Measurements from ENCODE around the gene ZNF705A. TPM values are rescaled to one million over a fixed set of nuclear protein-coding genes. Genes with fewer than 3 reads are reported as not detected.
"Not testable (repeated sequence)": the region's sequence is repeated elsewhere in the genome, so short reads cannot be mapped to it uniquely, and the experiment has no call there.

Gene ZNF705A
- total RNA-seq, 6 experiments from 2014 or later: not detected

DNA sequence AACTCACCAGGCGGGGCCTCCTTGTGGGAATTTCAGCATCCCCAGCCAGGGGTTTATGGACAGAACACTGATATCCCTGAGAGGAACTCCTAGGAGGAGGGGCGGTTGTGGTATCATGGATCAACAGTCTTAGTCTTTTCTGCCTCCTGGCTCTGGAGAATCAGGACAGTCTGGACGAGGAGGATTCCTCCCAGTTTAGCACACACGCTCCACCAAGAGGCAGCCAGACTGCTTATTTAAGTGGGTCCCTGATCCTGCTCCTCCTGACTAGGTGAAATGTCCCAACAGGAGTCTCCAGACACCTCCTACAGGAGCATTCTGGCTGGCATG, 10.4 kb upstream of the ZNF705A start:
- no CpG with 5 or more reads among the region's 4 CpGs for WGBS (ENCODE audit: insufficient coverage, low coverage, low lambda C conversion rate, missing lambda C conversion rate)
- Histone ChIP-seq H3K9me3 (no peaks in the 10 kb centered on the region), H3K27me3 (no peaks in the 10 kb centered on the region), H3K27ac (no peak overlapping the region), H3K4me1 (no peaks in the 10 kb centered on the region), H3K4me3 (no peak overlapping the region), H3K36me3 (no peaks in the 10 kb centered on the region)
- ATAC-seq (peak in 1 of 4 donors; percentile 20), DNase-seq (no peak)
- TF ChIP-seq POLR2A (IDR thresholded peaks at IDR 0.05) (no peak), CTCF (IDR thresholded peaks at IDR 0.05) (no peak)
- intact Hi-C loops (cut with DNase I): no loop called here

DNA sequence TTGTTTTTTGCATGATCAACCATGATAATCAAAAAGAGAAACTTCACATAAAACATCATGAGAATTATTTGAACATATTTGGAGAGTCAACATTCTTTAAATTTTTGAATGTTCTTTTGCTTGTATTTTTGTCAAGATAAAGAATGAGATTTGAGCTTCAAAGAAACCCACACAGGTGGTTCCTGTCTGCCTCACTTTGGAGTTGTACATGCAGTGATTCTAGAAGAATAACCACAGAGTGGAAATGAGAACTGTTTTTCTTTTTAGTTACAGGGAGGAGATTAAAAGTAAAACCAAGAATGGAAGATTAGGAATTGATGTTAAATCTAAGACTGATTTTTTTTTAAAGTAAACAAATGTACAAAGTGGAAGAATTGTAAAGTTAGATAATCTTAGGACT, 2.3 kb upstream of the ZNF705A start:
- intact Hi-C loops (cut with DNase I): no loop called here
- ATAC-seq (no peak), DNase-seq (no peak)
- TF ChIP-seq POLR2A (IDR thresholded peaks at IDR 0.05) (no peak), CTCF (IDR thresholded peaks at IDR 0.05) (no peak)
- H3K36me3 ChIP-seq: no peaks in the 10 kb centered on the region
- H3K4me1 ChIP-seq: no peaks in the 10 kb centered on the region
- H3K27me3 ChIP-seq: no peaks in the 10 kb centered on the region
- H3K9me3 ChIP-seq: no peaks in the 10 kb centered on the region
- H3K27ac ChIP-seq: no peak overlapping the region
- no peak overlapping the region for H3K4me3 ChIP-seq

- Histone ChIP-seq H3K27ac (no peak overlapping the region), H3K27me3 (no peaks in the 10 kb centered on the region), H3K36me3 (no peaks in the 10 kb centered on the region), H3K4me1 (no peaks in the 10 kb centered on the region), H3K9me3 (no peaks in the 10 kb centered on the region), H3K4me3 (no peak overlapping the region)
- ATAC-seq (no peak), DNase-seq (no peak)
- WGBS (ENCODE audit: insufficient coverage, low coverage, low lambda C conversion rate, missing lambda C conversion rate): 78% methylated on average over 2 of the region's 2 CpGs
- TF ChIP-seq CTCF (IDR thresholded peaks at IDR 0.05) (no peak), POLR2A (IDR thresholded peaks at IDR 0.05) (no peak)
- intact Hi-C loops (cut with DNase I): no loop called here
Observed at GRCh38 chr12:8156416-8156815, 399 bp upstream of the ZNF705A start.

DNA sequence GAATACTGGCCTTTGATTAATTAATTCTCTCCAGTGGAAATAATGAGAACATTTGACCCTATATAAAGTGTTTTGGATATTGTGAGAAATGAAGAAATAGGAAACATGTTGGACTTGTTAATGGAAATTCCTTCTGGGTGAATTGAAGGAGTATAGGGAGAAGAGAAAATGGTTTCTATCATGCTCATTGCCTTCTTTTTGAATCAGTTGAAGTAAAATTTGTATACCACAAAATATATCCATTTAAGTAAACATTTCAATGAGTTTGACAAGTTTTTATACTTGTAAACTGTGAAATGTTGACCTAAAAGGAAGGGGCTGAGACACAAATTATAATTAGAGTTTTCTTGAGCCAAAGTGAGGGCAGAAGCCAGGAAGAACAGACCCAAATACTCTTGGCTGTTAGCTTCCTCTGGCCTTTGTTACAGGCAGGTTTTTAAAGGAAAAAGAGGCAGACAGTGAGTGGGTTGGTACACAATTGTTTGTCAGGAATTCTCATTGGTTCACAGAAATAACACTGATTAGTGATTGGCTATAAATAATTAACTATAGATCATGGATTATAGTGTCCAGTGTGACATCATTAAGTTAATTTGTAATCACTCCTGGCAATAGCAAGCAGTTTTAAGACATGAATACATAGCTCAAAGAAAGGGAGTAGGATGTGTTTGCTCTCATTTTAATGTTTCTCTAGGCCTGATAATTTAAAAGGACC, 826 bp downstream of the ZNF705A start:
- intact Hi-C loops (cut with DNase I): no loop called here
- Histone ChIP-seq H3K4me3 (no peak overlapping the region), H3K36me3 (no peaks in the 10 kb centered on the region), H3K9me3 (no peaks in the 10 kb centered on the region), H3K27ac (no peak overlapping the region), H3K27me3 (no peaks in the 10 kb centered on the region), H3K4me1 (no peaks in the 10 kb centered on the region)
- TF ChIP-seq CTCF (IDR thresholded peaks at IDR 0.05) (no peak), POLR2A (IDR thresholded peaks at IDR 0.05) (no peak)
- ATAC-seq (peak in 1 of 4 donors; percentile 27), DNase-seq (no peak)

- H3K4me3 ChIP-seq; intact Hi-C loops (cut with DNase I); H3K27me3 ChIP-seq; DNase-seq; H3K27ac ChIP-seq; H3K4me1 ChIP-seq; ATAC-seq; H3K9me3 ChIP-seq; H3K36me3 ChIP-seq: not testable (repeated sequence)
- WGBS (ENCODE audit: insufficient coverage, low coverage, low lambda C conversion rate, missing lambda C conversion rate): 56% methylated on average over 2 of the region's 2 CpGs
Observed at GRCh38 chr12:8172911-8173310, 16.1 kb downstream of the ZNF705A start.

Data from right lobe of liver (tissue), 6 donors.